22Rv1 (cell line): ENCODE measurements around the gene PITPNM3.

ENCODE experiments used
- CTCF ChIP-seq: fragments of 450-650 bp; IDR thresholded peaks from 2 replicates; pipeline ENCODE4 v1.5.1; 2017; ENCODE audit warnings: mild to moderate bottlenecking
- ZFX ChIP-seq: fragments of 450-650 bp; IDR thresholded peaks from 2 replicates; pipeline ENCODE4 v1.6.1; 2017; ENCODE audit warnings: antibody characterized with exemption, borderline replicate concordance

GRCh38 chr17:6558276-6558675, 1.9 kb upstream of the PITPNM3 start:
- TF ChIP-seq CTCF (no peak), ZFX (no peak)
